H1 (cell line): Measurements from ENCODE around the gene MYL6B. TPM values are rescaled to one million over a fixed set of nuclear protein-coding genes. Genes with fewer than 3 reads are reported as not detected.

Experiments used
- CTCF ChIA-PET: fragments of 300-600 bp; sonication (Branson Sonifier 250); formaldehyde crosslinking; loops from one replicate; lab custom pipeline; 2021; ENCODE audit not compliant: partially characterized antibody; lab: Charles Lee
- POLR2A ChIA-PET: fragments of 300-600 bp; sonication (Branson Sonifier 250); formaldehyde crosslinking; loops from one replicate; lab custom pipeline; 2021; ENCODE audit warnings: inconsistent platforms; ENCODE audit not compliant: partially characterized antibody; lab: Charles Lee
- DNase-seq, 2 experiments: peaks; one replicate each; pipeline versions ENCODE4 v3.0.0 to v3.0.0-alpha.2; 2010 to 2022; ENCODE audit warnings: low spot score in 2 of 2, low read depth in 1 of 2, mixed read lengths in 1 of 2
- FAIRE-seq: peaks from 2 replicates; lab custom pipeline; 2011; peaks lifted over from hg19 to GRCh38; lab: Jason Lieb, UNC
- H2AFZ ChIP-seq: 2 replicates; pipeline ENCODE4 v1.8.1; 2012; ENCODE audit warnings: low read length, inconsistent platforms
- H2AK5ac ChIP-seq: 2 replicates; pipeline ENCODE4 v1.6.1; 2013; ENCODE audit warnings: low read depth, low read length
- H2BK120ac ChIP-seq: replicated peaks from 2 replicates; pipeline ENCODE3; 2013; ENCODE audit warnings: low read depth, low read length, inconsistent platforms
- H2BK12ac ChIP-seq: 2 replicates; pipeline ENCODE4 v1.6.1; 2013; ENCODE audit warnings: low read depth, low read length
- H2BK15ac ChIP-seq: 2 replicates; pipeline ENCODE4 v1.6.1; 2013; ENCODE audit warnings: low read length
- H2BK20ac ChIP-seq: 2 replicates; pipeline ENCODE4 v1.6.1; 2013; ENCODE audit warnings: low read length
- H2BK5ac ChIP-seq: 2 replicates; pipeline ENCODE4 v1.6.1; 2013; ENCODE audit warnings: low read depth, low read length
- H3K14ac ChIP-seq: 2 replicates; pipeline ENCODE4 v1.6.1; 2013; ENCODE audit warnings: inconsistent platforms; ENCODE audit not compliant: insufficient read length
- H3K18ac ChIP-seq: 2 replicates; pipeline ENCODE4 v1.6.1; 2013; ENCODE audit warnings: low read length; ENCODE audit errors: extremely low read depth
- H3K23ac ChIP-seq: 2 replicates; pipeline ENCODE4 v1.6.1; 2013; ENCODE audit warnings: inconsistent platforms; ENCODE audit not compliant: insufficient read length
- H3K23me2 ChIP-seq: 2 replicates; pipeline ENCODE4 v1.6.1; 2013; ENCODE audit warnings: low read depth, low read length
- H3K27ac ChIP-seq: 2 replicates; pipeline ENCODE4 v1.6.1; 2011; ENCODE audit warnings: low read depth, low read length, inconsistent platforms
- H3K27me3 ChIP-seq, 4 experiments: replicated peaks in 1 of 4; 1 replicate in 1 of 4; 2 replicates in 3 of 4; pipeline versions ENCODE4 v1.6.1 to v1.8.1; 2011 to 2013; ENCODE audit warnings: low read length in 3 of 4, mild to moderate bottlenecking in 3 of 4, inconsistent platforms in 2 of 4, mixed read lengths in 2 of 4, moderate library complexity in 1 of 4; ENCODE audit not compliant: control insufficient read depth in 3 of 4, insufficient read depth in 3 of 4; ENCODE audit errors: extremely low read depth in 1 of 4
- H3K36me3 ChIP-seq, 4 experiments: 2 replicates each; pipeline versions ENCODE4 v1.6.1 to v1.8.1; 2011 to 2013; ENCODE audit warnings: mild to moderate bottlenecking in 4 of 4, low read length in 3 of 4, moderate library complexity in 2 of 4, control low read depth in 1 of 4, inconsistent platforms in 1 of 4; ENCODE audit not compliant: insufficient read depth in 4 of 4, control insufficient read depth in 2 of 4
- H3K4ac ChIP-seq: replicated peaks from 2 replicates; pipeline ENCODE3; 2013; ENCODE audit warnings: low read length, low read depth, mixed read lengths, inconsistent platforms; ENCODE audit not compliant: insufficient read length
- H3K4me1 ChIP-seq, 4 experiments: replicated peaks in 1 of 4; 1 replicate in 1 of 4; 2 replicates in 3 of 4; pipeline versions ENCODE4 v1.6.1 to v1.8.1; 2011 to 2013; ENCODE audit warnings: low read length in 3 of 4, inconsistent platforms in 2 of 4, mixed read lengths in 1 of 4; ENCODE audit not compliant: insufficient read depth in 4 of 4, control insufficient read depth in 3 of 4
- H3K4me2 ChIP-seq, 2 experiments: 2 replicates each; pipeline versions ENCODE4 v1.6.1 to v1.8.1; 2011 to 2013; ENCODE audit warnings: low read depth in 2 of 2, low read length in 2 of 2, control low read depth in 1 of 2, inconsistent platforms in 1 of 2, mild to moderate bottlenecking in 1 of 2; ENCODE audit not compliant: insufficient read depth in 1 of 2
- H3K4me3 ChIP-seq, 4 experiments: fragments of 200-600, 300-600 bp in 1 of 4; sonication (generic), shearing (Covaris generic), sonication (Bioruptor Twin) in 1 of 4; 2 replicates each; pipeline versions ENCODE4 v1.5.1 to v1.8.1; 2011 to 2016; ENCODE audit warnings: low read length in 4 of 4, low read depth in 3 of 4, control low read depth in 2 of 4, inconsistent platforms in 2 of 4, mild to moderate bottlenecking in 2 of 4, mixed read lengths in 1 of 4, moderate library complexity in 1 of 4; ENCODE audit not compliant: insufficient read depth in 2 of 4; ENCODE audit errors: extremely low read depth in 1 of 4
- H3K56ac ChIP-seq: replicated peaks from 2 replicates; pipeline ENCODE3; 2013; ENCODE audit warnings: low read depth, mild to moderate bottlenecking, mixed read lengths, low read length, inconsistent platforms; ENCODE audit not compliant: insufficient read length
- H3K79me1 ChIP-seq: 2 replicates; pipeline ENCODE4 v1.6.1; 2013; ENCODE audit warnings: low read depth, low read length, control low read depth
- H3K79me2 ChIP-seq, 2 experiments: 2 replicates each; pipeline versions ENCODE4 v1.6.1 to v1.8.1; 2012 to 2013; ENCODE audit warnings: low read length in 2 of 2, mild to moderate bottlenecking in 2 of 2, inconsistent platforms in 1 of 2; ENCODE audit not compliant: insufficient read depth in 2 of 2, control insufficient read depth in 1 of 2
- H3K9ac ChIP-seq, 4 experiments: replicated peaks in 1 of 4; 1 replicate in 1 of 4; 2 replicates in 3 of 4; pipeline versions ENCODE4 v1.6.1 to v1.8.1; 2011 to 2013; ENCODE audit warnings: low read depth in 3 of 4, low read length in 3 of 4, control low read depth in 2 of 4, mild to moderate bottlenecking in 2 of 4, moderate library complexity in 2 of 4, inconsistent platforms in 1 of 4; ENCODE audit errors: extremely low read depth in 1 of 4
- H3K9me3 ChIP-seq, 2 experiments: 2 replicates each; pipeline versions ENCODE4 v1.6.1 to v1.8.1; 2012 to 2013; ENCODE audit warnings: mild to moderate bottlenecking in 2 of 2, moderate library complexity in 2 of 2, control low read depth in 1 of 2, inconsistent platforms in 1 of 2, low read depth in 1 of 2, low read length in 1 of 2, mixed read lengths in 1 of 2; ENCODE audit not compliant: insufficient read depth in 2 of 2
- H4K20me1 ChIP-seq, 2 experiments: replicated peaks in 1 of 2; 2 replicates each; pipeline versions ENCODE3 to v1.8.1; 2011 to 2013; ENCODE audit warnings: inconsistent platforms in 2 of 2, low read length in 2 of 2, mild to moderate bottlenecking in 1 of 2; ENCODE audit not compliant: insufficient read depth in 2 of 2, control insufficient read depth in 1 of 2
- H4K5ac ChIP-seq: 2 replicates; pipeline ENCODE4 v1.6.1; 2013; ENCODE audit warnings: low read length, low read depth, mixed read lengths, inconsistent platforms; ENCODE audit not compliant: insufficient read length
- H4K8ac ChIP-seq: 2 replicates; pipeline ENCODE4 v1.8.0; 2013; ENCODE audit warnings: mild to moderate bottlenecking, moderate library complexity, low read length, inconsistent platforms; ENCODE audit not compliant: insufficient read depth; ENCODE audit errors: extremely low read depth
- H4K91ac ChIP-seq: replicated peaks from 2 replicates; pipeline ENCODE3; 2013; ENCODE audit warnings: low read length, mixed read lengths, inconsistent platforms; ENCODE audit not compliant: insufficient read length
- CTBP2 ChIP-seq: IDR thresholded peaks from 2 replicates; pipeline ENCODE4 v1.7.0; 2011; ENCODE audit warnings: borderline replicate concordance, mild to moderate bottlenecking, moderate library complexity, mixed read lengths, low read length; ENCODE audit not compliant: insufficient read depth, insufficient read length
- HDAC2 ChIP-seq, 2 experiments: fragments of 300-600 bp in 1 of 2; sonication (generic) in 1 of 2; IDR thresholded peaks; 2 replicates each; pipeline ENCODE4 v1.6.1; 2011 to 2012; ENCODE audit warnings: low read depth in 2 of 2, low read length in 2 of 2, mild to moderate bottlenecking in 2 of 2, moderate library complexity in 2 of 2, borderline replicate concordance in 1 of 2, inconsistent platforms in 1 of 2
- JUN ChIP-seq: IDR thresholded peaks from 2 replicates; pipeline ENCODE4 v1.6.1; 2011; ENCODE audit warnings: low read depth, mild to moderate bottlenecking, improper control_type of control experiment, low read length
- RFX5 ChIP-seq: IDR thresholded peaks from 2 replicates; pipeline ENCODE4 v1.6.1; 2011; ENCODE audit warnings: low read depth, low read length, improper control_type of control experiment, borderline replicate concordance
- SP2 ChIP-seq: IDR thresholded peaks from 2 replicates; pipeline ENCODE4 v1.6.1; 2012; ENCODE audit warnings: mild to moderate bottlenecking, low read length, inconsistent platforms
- SP4 ChIP-seq: IDR thresholded peaks from 2 replicates; pipeline ENCODE4 v1.6.1; 2012; ENCODE audit warnings: low read length, inconsistent platforms
- SRF ChIP-seq: IDR thresholded peaks from 2 replicates; pipeline ENCODE4 v1.6.1; 2011; ENCODE audit warnings: mild to moderate bottlenecking, low read depth, low read length, moderate library complexity
- SUZ12 ChIP-seq: fragments of 200-600 bp; sonication (generic); IDR thresholded peaks from 2 replicates; pipeline ENCODE4 v1.6.1; 2012; ENCODE audit warnings: mild to moderate bottlenecking, inconsistent platforms, low read length, moderate library complexity, mixed read lengths
- WGBS, 2 experiments: shearing (Covaris generic) in 1 of 2; methylation state at CpG; one replicate each; pipeline versions ENCODE4 v1.1.6 to v1.1.7; 2013 to 2015; ENCODE audit warnings: low lambda C conversion rate in 2 of 2, mixed read lengths in 2 of 2, inconsistent platforms in 1 of 2, low coverage in 1 of 2, missing lambda C conversion rate in 1 of 2; ENCODE audit not compliant: insufficient replicate concordance in 2 of 2, insufficient coverage in 1 of 2, insufficient read length in 1 of 2; ENCODE audit errors: extremely low coverage in 1 of 2, missing lambda C conversion rate in 1 of 2; 5-methylcytosine and 5-hydroxymethylcytosine counted together
- polyA plus RNA-seq, 7 experiments: library from polyadenylated mRNA; depleted of rRNA in 3 of 7; stranded (reverse) in 5 of 7; unstranded in 2 of 7; fragments of >200 nt in 5 of 7; fragments of 200-250 nt in 2 of 7; gene quantifications; 1 replicate in 5 of 7; 2 replicates in 1 of 7; 4 replicates in 1 of 7; pipeline versions ENCODE4 v1.2.1 to v1.2.3, GENCODE V29; 2011 to 2013; ENCODE audit warnings: missing spikeins in 2 of 7, mixed read lengths in 2 of 7
- total RNA-seq: library from RNA; stranded (reverse); fragmentation: NEBNext Ultra II Directional; extraction: Animal tissue kit (Norgen Biotek cat#: 25700); gene quantifications from 2 replicates; pipeline ENCODE4 v1.2.1, GENCODE V29; 2021

MYL6B gene
- total and polyA plus RNA-seq, 2 of the 8 experiments (the other 6 are each of a cell fraction or from before 2014, with no cell fraction given) = 163 to 202 TPM

DNA sequence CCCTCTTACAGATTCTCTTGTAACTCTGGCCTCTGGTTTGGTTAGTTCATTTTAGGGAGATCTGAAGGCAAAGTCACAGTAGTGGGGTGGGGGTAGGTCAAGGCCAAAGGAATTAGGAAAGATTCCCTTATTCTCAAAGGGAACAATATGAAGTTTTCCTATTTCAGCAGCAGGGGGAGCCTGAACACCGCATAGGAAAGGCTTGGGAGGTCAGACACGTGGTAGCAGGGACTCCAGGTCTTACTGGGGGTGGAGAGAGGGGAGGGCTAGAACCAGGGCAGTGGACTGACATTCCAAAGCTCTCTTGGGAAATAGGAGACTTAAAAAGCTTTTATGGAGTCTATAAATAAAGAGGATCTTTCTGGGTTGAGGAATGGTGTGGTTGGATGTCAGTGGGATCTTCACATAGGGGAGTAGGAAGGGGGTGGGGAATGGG, 33.0 kb upstream of the MYL6B start:
- H2BK15ac ChIP-seq = no peak overlapping the region
- peak overlapping the region; percentile 54 to 85 (median 75); a peak in 5 of 8 replicates for H3K4me3 ChIP-seq
- H3K79me1 ChIP-seq = no peaks in the 10 kb centered on the region; the same call in 1 of the 2 replicates
- H3K23me2 ChIP-seq = peaks cover 10% of the 10 kb centered on the region
- H3K9me3 ChIP-seq = no peaks in the 10 kb centered on the region
- H2BK120ac ChIP-seq = no peak overlapping the region
- H3K36me3 ChIP-seq = peaks cover 0 to 19% (median 7%) of the 10 kb centered on the region in 4 experiments; a peak in 7 of 8 replicates
- no peak overlapping the region for H3K27ac ChIP-seq
- no peaks in the 10 kb centered on the region for H3K27me3 ChIP-seq
- H4K20me1 ChIP-seq = peaks cover 0 to 3% of the 10 kb centered on the region in 2 experiments
- no peak overlapping the region; the same call in 1 of the 2 replicates for H2BK5ac ChIP-seq
- ChIA-PET POLR2A (interaction anchor here (0.8 to 7.1 kb wide), 10 partner anchors 9 to 148 kb away, joined by 3 to 267 read pairs (median 24); partner anchors contain the start of genes ERBB3, ESYT1, PA2G4 and RNF41), CTCF (interaction anchor here (0.6 to 5.3 kb wide), 26 partner anchors 9 to 337 kb away, joined by 3 to 47 read pairs (median 6); partner anchors contain the start of genes ESYT1, MYL6, MYL6B and PA2G4)
- DNase-seq (peak in 1 of 2 experiments; percentile 69), FAIRE-seq (no peak)
- H2BK20ac ChIP-seq = no peak overlapping the region
- H3K23ac ChIP-seq = no peak overlapping the region
- no peak overlapping the region for H2BK12ac ChIP-seq
- no peak overlapping the region for H4K91ac ChIP-seq
- no peak overlapping the region for H3K4ac ChIP-seq
- no peak overlapping the region for H3K18ac ChIP-seq
- H3K79me2 ChIP-seq = peaks cover 3 to 13% of the 10 kb centered on the region in 2 experiments; a peak in 3 of 4 replicates
- no peak overlapping the region for H3K14ac ChIP-seq
- H3K56ac ChIP-seq = no peak overlapping the region
- no peak overlapping the region for H4K8ac ChIP-seq
- H3K9ac ChIP-seq = no peak overlapping the region
- H2AK5ac ChIP-seq = no peak overlapping the region
- no peak overlapping the region for H4K5ac ChIP-seq
- WGBS, 2 experiments = 3% methylated on average over 2 of the region's 2 CpGs; no CpG with 5 or more reads in 1 of the 2 experiments
- peak overlapping the region; percentile 96 to 99; a peak in 3 of 4 replicates for H3K4me2 ChIP-seq
- no peak overlapping the region for H2AFZ ChIP-seq
- H3K4me1 ChIP-seq = peaks cover 0 to 9% (median 5%) of the 10 kb centered on the region in 4 experiments; a peak in 5 of 7 replicates
- TF ChIP-seq SP2 = no peak
- TF ChIP-seq JUN = no peak
- TF ChIP-seq SP4 = no peak
- no peak for TF ChIP-seq CTBP2
- TF ChIP-seq HDAC2 (IDR thresholded peaks at IDR 0.05; ENCODE audit: borderline replicate concordance in 1 of 2, low read depth in 2 of 2, low read length in 2 of 2) = no peak
- no peak for TF ChIP-seq RFX5
- TF ChIP-seq SUZ12 = no peak
- no peak for TF ChIP-seq SRF
